ENCODE data around the gene CIRBP. TPM values are rescaled to one million over a fixed set of nuclear protein-coding genes. Genes with fewer than 3 reads are reported as not detected.

The CIRBP gene
- total and polyA plus RNA-seq, 2 of the 13 experiments (the other 11 are each of a cell fraction or from before 2014, with no cell fraction given): 133 to 140 TPM

DNA sequence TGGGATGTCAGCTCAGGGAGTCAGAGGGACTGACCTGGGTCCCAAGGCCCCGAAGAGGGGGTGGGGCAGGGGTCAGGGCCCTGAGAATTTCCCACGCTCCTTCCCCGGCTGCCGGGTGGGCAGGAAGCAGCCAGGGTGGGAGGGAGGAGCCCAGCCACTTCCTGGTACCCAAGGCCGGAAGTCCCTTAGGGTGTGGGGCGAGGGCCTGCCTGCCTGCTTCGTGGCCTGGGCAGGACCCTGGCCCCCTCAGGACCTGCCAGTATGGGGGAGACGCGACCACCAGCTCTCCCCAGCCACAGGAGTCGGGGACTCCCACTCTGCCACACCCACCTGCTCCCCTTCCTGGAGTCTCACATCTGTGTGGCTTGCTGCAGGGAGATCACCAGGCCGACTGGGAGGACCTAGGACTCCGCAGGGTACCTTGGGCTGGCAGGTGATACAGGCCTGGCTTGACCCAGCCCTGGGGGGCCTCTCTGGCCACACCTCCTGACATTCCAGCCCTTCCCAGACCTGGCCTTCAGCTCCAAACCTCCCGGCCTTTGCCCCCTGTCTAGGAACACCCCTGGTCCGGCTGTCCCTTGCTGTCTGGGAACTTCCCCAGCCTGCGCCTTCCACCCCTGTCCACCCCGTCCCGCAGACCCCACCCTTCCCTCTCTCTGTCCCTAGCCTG is 9.8 kb upstream of the CIRBP start (continued):
- TF ChIP-seq KAT7 (CRISPR knock-in tag; IDR thresholded peaks at IDR 0.05; ENCODE audit: borderline replicate concordance) (peak; percentile 59; the same call in 1 of the 2 replicates), ZNF567 (CRISPR knock-in tag; IDR thresholded peaks at IDR 0.05; ENCODE audit: borderline replicate concordance) (peak; percentile 55; the same call in 1 of the 2 replicates), ZNF841 (CRISPR knock-in tag; IDR thresholded peaks at IDR 0.05; ENCODE audit: borderline replicate concordance) (no peak), ZNF781 (CRISPR knock-in tag; IDR thresholded peaks at IDR 0.05; ENCODE audit: borderline replicate concordance, not compliant biosample characterization) (peak; percentile 89), ZNF674 (CRISPR knock-in tag; IDR thresholded peaks at IDR 0.05; ENCODE audit: low read depth) (no peak), PAWR (CRISPR knock-in tag; IDR thresholded peaks at IDR 0.05; ENCODE audit: borderline replicate concordance) (no peak), ETV6 (CRISPR knock-in tag; conservative IDR thresholded peaks at IDR 0.05) (peak; percentile 98), GTF3A (CRISPR knock-in tag; conservative IDR thresholded peaks at IDR 0.05) (peak; percentile 86), AGO2 (optimal IDR thresholded peaks at IDR 0.05; ENCODE audit: low read depth, low read length) (peak; percentile 100), REL (CRISPR knock-in tag; conservative IDR thresholded peaks at IDR 0.05) (no peak), ZNF737 (CRISPR knock-in tag; IDR thresholded peaks at IDR 0.05; ENCODE audit: borderline replicate concordance) (no peak), ELF1 (CRISPR knock-in tag; IDR thresholded peaks at IDR 0.05) (peak; percentile 97), ZFX (CRISPR knock-in tag; IDR thresholded peaks at IDR 0.05; ENCODE audit: low read depth) (peak; percentile 93), ZNF780A (CRISPR knock-in tag; IDR thresholded peaks at IDR 0.05) (no peak), NFATC3 (CRISPR knock-in tag; IDR thresholded peaks at IDR 0.05) (no peak)
- TF ChIP-seq, protein P1, sequence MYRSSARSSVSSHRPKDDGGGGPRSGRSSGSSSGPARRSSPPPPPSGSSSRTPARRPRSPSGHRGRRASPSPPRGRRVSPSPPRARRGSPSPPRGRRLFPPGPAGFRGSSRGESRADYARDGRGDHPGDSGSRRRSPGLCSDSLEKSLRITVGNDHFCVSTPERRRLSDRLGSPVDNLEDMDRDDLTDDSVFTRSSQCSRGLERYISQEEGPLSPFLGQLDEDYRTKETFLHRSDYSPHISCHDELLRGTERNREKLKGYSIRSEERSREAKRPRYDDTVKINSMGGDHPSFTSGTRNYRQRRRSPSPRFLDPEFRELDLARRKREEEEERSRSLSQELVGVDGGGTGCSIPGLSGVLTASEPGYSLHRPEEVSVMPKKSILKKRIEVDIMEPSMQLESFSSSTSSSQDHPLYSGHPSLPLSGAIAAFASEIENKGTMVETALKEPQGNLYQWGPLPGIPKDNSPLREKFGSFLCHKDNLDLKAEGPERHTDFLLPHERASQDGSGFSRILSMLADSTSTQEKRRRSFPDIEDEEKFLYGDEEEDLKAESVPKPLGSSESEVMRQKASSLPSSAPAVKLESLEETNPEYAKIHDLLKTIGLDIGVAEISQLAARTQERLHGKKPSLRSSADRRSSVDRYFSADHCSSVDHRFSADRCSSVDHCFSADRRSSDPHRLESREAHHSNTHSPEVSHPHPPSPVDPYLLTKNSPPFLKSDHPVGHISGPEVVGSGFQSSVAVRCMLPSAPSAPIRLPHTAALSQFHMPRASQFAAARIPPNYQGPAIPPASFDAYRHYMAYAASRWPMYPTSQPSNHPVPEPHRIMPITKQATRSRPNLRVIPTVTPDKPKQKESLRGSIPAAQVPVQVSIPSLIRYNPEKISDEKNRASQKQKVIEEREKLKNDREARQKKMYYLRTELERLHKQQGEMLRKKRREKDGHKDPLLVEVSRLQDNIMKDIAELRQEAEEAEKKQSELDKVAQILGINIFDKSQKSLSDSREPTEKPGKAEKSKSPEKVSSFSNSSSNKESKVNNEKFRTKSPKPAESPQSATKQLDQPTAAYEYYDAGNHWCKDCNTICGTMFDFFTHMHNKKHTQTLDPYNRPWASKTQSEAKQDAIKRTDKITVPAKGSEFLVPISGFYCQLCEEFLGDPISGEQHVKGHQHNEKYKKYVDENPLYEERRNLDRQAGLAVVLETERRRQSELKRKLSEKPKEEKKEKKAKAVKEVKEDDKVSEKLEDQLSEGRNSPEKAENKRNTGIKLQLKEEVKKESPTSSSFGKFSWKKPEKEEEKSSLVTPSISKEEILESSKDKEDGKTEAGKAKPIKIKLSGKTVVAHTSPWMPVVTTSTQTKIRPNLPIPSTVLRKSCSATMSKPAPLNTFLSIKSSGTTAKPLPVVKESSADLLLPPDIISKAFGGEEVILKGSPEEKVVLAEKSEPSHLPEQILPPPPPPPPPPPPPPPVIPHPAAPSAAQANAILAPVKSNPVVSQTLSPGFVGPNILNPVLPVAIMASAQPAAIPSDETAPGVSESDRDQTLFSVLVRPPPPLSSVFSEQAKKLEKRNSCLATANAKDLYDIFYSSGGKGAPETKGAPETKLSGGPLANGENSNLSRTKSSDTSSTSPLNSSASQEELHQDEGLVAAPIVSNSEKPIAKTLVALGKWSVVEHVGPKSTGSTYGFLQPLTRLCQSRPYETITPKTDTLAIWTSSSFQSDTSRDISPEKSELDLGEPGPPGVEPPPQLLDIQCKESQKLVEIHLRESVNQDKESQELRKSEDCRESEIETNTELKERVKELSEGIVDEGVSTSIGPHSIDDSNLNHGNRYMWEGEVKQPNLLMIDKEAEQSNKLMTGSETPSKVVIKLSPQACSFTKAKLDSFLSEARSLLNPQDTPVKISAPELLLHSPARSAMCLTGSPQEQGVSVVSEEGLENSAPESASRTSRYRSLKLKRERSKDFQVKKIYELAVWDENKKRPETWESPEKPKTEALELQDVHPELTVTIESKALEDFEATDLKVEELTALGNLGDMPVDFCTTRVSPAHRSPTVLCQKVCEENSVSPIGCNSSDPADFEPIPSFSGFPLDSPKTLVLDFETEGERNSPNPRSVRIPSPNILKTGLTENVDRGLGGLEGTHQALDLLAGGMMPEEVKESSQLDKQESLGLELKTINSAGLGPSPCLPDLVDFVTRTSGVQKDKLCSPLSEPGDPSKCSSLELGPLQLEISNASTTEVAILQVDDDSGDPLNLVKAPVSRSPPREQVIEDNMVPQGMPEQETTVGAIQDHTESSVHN (CRISPR knock-in tag; IDR thresholded peaks at IDR 0.05): peak; percentile 89; the same call in 1 of the 2 replicates
- TF ChIP-seq, protein P2, sequence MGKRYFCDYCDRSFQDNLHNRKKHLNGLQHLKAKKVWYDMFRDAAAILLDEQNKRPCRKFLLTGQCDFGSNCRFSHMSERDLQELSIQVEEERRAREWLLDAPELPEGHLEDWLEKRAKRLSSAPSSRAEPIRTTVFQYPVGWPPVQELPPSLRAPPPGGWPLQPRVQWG (CRISPR knock-in tag; IDR thresholded peaks at IDR 0.05; ENCODE audit: borderline replicate concordance, low read depth): no peak
- TF ChIP-seq, protein P3, sequence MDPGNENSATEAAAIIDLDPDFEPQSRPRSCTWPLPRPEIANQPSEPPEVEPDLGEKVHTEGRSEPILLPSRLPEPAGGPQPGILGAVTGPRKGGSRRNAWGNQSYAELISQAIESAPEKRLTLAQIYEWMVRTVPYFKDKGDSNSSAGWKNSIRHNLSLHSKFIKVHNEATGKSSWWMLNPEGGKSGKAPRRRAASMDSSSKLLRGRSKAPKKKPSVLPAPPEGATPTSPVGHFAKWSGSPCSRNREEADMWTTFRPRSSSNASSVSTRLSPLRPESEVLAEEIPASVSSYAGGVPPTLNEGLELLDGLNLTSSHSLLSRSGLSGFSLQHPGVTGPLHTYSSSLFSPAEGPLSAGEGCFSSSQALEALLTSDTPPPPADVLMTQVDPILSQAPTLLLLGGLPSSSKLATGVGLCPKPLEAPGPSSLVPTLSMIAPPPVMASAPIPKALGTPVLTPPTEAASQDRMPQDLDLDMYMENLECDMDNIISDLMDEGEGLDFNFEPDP (CRISPR knock-in tag; conservative IDR thresholded peaks at IDR 0.05): no peak

Data from HepG2 (cell line).